K562 (cell line): ENCODE data around the gene GPR15. TPM values are rescaled to one million over a fixed set of nuclear protein-coding genes. Genes with fewer than 3 reads are reported as not detected.

Source experiments
- ATAC-seq: fragments of 200-7000 bp; cut with Tn5 transposase; 3 replicates; pipeline ENCODE4 v1.9.1; 2020; ENCODE audit warnings: moderate library complexity
- Bru-seq: library from RNA; stranded (reverse); fragments of 400-500 nt; gene quantifications from one replicate; lab custom pipeline; 2021; lab: Mats Ljungman, UMichigan
- BruChase-seq, 2 experiments: library from RNA; stranded (reverse); fragments of 400-500 nt; gene quantifications; one replicate each; lab custom pipeline; 2021; lab: Mats Ljungman, UMichigan
- BruUV-seq: library from RNA; stranded (reverse); fragments of 400-500 nt; replicated peaks from 2 replicates; lab custom pipeline; 2021; lab: Mats Ljungman, UMichigan
- CTCF ChIA-PET: fragments of 300-600 bp; formaldehyde crosslinking; extraction: SDS; loops from one replicate; lab custom pipeline; 2021; ENCODE audit warnings: low intra/inter-chr PET ratio; lab: Yijun Ruan, JAX
- POLR2A ChIA-PET: fragments of 300-600, 350-650 bp; sonication (Branson Sonifier 250); formaldehyde crosslinking; extraction: SDS; loops from one replicate; lab custom pipeline; 2021; ENCODE audit warnings: antibody characterized with exemption, inconsistent platforms; lab: Yijun Ruan, JAX
- DNase-seq, 4 experiments: peaks; one replicate each; pipeline versions ENCODE4 v3.0.0 to v3.0.0-alpha.2; 2011 to 2018; ENCODE audit warnings: low spot score in 3 of 4, mixed read lengths in 3 of 4; ENCODE audit errors: extremely low read depth in 1 of 4
- FAIRE-seq: peaks from 2 replicates; lab custom pipeline; 2011; peaks lifted over from hg19 to GRCh38; lab: Jason Lieb, UNC
- H2AFZ ChIP-seq: 2 replicates; pipeline ENCODE4 v1.6.0; 2011; ENCODE audit warnings: low read depth, low read length, control low read depth, inconsistent platforms
- H3K27ac ChIP-seq: fragments of 200-600 bp; 3 replicates; pipeline ENCODE4 v1.8.0; 2011; ENCODE audit warnings: low read depth, mild to moderate bottlenecking, control low read depth, inconsistent platforms, low read length, moderate library complexity, mixed read lengths; ENCODE audit errors: extremely low read depth
- H3K27me3 ChIP-seq, 2 experiments: fragments of 300-600 bp in 1 of 2; 2 replicates in 1 of 2; 3 replicates in 1 of 2; pipeline versions ENCODE4 v1.6.0 to v1.8.0; 2011; ENCODE audit warnings: inconsistent platforms in 2 of 2, low read length in 2 of 2, mild to moderate bottlenecking in 1 of 2, mixed read lengths in 1 of 2, moderate library complexity in 1 of 2; ENCODE audit not compliant: control insufficient read depth in 2 of 2, insufficient read depth in 2 of 2
- H3K36me3 ChIP-seq: fragments of 300-600 bp; 3 replicates; pipeline ENCODE4 v1.8.0; 2011; ENCODE audit warnings: mild to moderate bottlenecking, low read length, inconsistent platforms; ENCODE audit not compliant: control insufficient read depth, insufficient read depth
- H3K4me1 ChIP-seq, 2 experiments: fragments of 200-600 bp in 1 of 2; replicated peaks in 1 of 2; 2 replicates in 1 of 2; 3 replicates in 1 of 2; pipeline versions ENCODE4 v1.5.1 to v1.8.0; 2011; ENCODE audit warnings: inconsistent platforms in 2 of 2, low read length in 2 of 2, mild to moderate bottlenecking in 1 of 2, mixed read lengths in 1 of 2, moderate library complexity in 1 of 2; ENCODE audit not compliant: control insufficient read depth in 2 of 2, insufficient read depth in 2 of 2
- H3K4me2 ChIP-seq: 2 replicates; pipeline ENCODE4 v1.6.1; 2011; ENCODE audit warnings: low read length, control low read depth, inconsistent platforms, mixed read lengths; ENCODE audit not compliant: insufficient read depth
- H3K4me3 ChIP-seq: fragments of 200-600 bp; sonication (generic), shearing (Covaris generic); 2 replicates; pipeline ENCODE4 v1.5.1; 2016; ENCODE audit warnings: control low read depth, inconsistent platforms
- H3K79me2 ChIP-seq: fragments of 200-600 bp; 3 replicates; pipeline ENCODE4 v1.8.0; 2011; ENCODE audit warnings: low read length, inconsistent platforms; ENCODE audit not compliant: control insufficient read depth, insufficient read depth
- H3K9ac ChIP-seq, 2 experiments: 2 replicates each; pipeline versions ENCODE4 v1.6.0 to v1.6.1; 2011; ENCODE audit warnings: low read depth in 2 of 2, low read length in 2 of 2, control low read depth in 1 of 2, inconsistent platforms in 1 of 2, mild to moderate bottlenecking in 1 of 2, mixed read lengths in 1 of 2; ENCODE audit not compliant: insufficient read depth in 1 of 2
- H3K9me1 ChIP-seq: one replicate; pipeline ENCODE4 v1.6.0; 2011; ENCODE audit warnings: inconsistent platforms, mild to moderate bottlenecking, low read length, moderate library complexity; ENCODE audit not compliant: control insufficient read depth, insufficient read depth
- H3K9me3 ChIP-seq: replicated peaks from 2 replicates; pipeline ENCODE4 v1.5.1; 2011; ENCODE audit warnings: low read depth, low read length, inconsistent platforms; ENCODE audit not compliant: control insufficient read depth, insufficient read depth
- H4K20me1 ChIP-seq: replicated peaks from 2 replicates; pipeline ENCODE4 v1.6.1; 2011; ENCODE audit warnings: low read length, inconsistent platforms, mixed read lengths; ENCODE audit not compliant: control insufficient read depth, insufficient read depth
- ARID3B ChIP-seq: fragments of 250-450 bp; sonication (Bioruptor Pico); IDR thresholded peaks from 2 replicates; pipeline ENCODE4 v1.4.0; 2020; ENCODE audit warnings: borderline replicate concordance
- NKRF ChIP-seq: fragments of 450-650 bp; IDR thresholded peaks from 2 replicates; pipeline ENCODE4 v1.6.1; 2016; ENCODE audit warnings: borderline replicate concordance
- WGBS: fragments of 100-300 bp; shearing (Covaris generic); methylation state at CpG from one replicate; pipeline ENCODE4 v1.1.6; 2016; ENCODE audit warnings: low coverage, mixed read lengths; ENCODE audit not compliant: insufficient coverage; ENCODE audit errors: missing lambda C conversion rate; 5-methylcytosine and 5-hydroxymethylcytosine counted together
- in situ Hi-C: fragments of 300-500 bp; cut with MboI; formaldehyde crosslinking; loops from 4 replicates; pipeline ENCODE4 v1.15.0; 2018; ENCODE audit warnings: inconsistent platforms, mixed read lengths
- intact Hi-C: fragments of 100-400 bp; cut with micrococcal nuclease; formaldehyde crosslinking; loops from 2 replicates; pipeline ENCODE4 v1.14.2; 2022
- long read RNA-seq, 3 experiments: library from polyadenylated mRNA in 2 of 3; library from RNA in 1 of 3; unstranded in 2 of 3; stranded (forward) in 1 of 3; transcript quantifications; one replicate each; pipeline ENCODE4 v2.0.0, GENCODE V29; 2019 to 2022
- polyA minus RNA-seq, 3 experiments: library from RNA; depleted of rRNA, polyadenylated mRNA; stranded (reverse); fragments of >200 nt; gene quantifications; 2 replicates each; pipeline ENCODE4 v1.2.3, GENCODE V29; 2011
- polyA plus RNA-seq, 8 experiments: library from polyadenylated mRNA; depleted of rRNA in 4 of 8; stranded (reverse) in 5 of 8; unstranded in 3 of 8; fragments of >200 nt; fragmentation: Nextera tagmentation in 2 of 8; fragmentation: Illumina TruSeq in 1 of 8; extraction: Ambion mirVana in 2 of 8; extraction: Trizol in 1 of 8; gene quantifications; 2 replicates each; pipeline versions ENCODE4 v1.2.1 to v1.2.3, GENCODE V29; 2011 to 2014; ENCODE audit warnings: inconsistent platforms in 1 of 8, missing spikeins in 1 of 8
- total RNA-seq, 7 experiments: library from RNA; depleted of rRNA in 6 of 7; stranded (reverse); fragments of >200 nt in 6 of 7; fragmentation: Illumina TruSeq in 2 of 7; extraction: Trizol in 2 of 7; gene quantifications; 2 replicates each; pipeline versions ENCODE4 v1.2.1 to v1.2.3, GENCODE V29; 2011 to 2021; ENCODE audit warnings: low replicate concordance in 1 of 7

GPR15 gene
- not detected in 2 replicates for total RNA-seq (2011; cell fraction: chromatin; rRNA removed; ENCODE audit: low replicate concordance)
- not detected in 2 replicates for total RNA-seq (2011; cell fraction: nucleolus; rRNA removed)
- total RNA-seq (2011; cell fraction: nucleoplasm; rRNA removed) = not detected in 2 replicates
- total RNA-seq (2014; rRNA removed) (not detected in 2 replicates), total RNA-seq (2014; rRNA removed; fragmentation: Illumina TruSeq; extraction: Trizol) (not detected in 2 replicates), total RNA-seq (2015; rRNA removed; fragmentation: Illumina TruSeq; extraction: Trizol) (not detected in 2 replicates), total RNA-seq (2021) (0.13 TPM in 1 of 2 replicates, not detected in the other), polyA plus RNA-seq (2011; rRNA removed) (not detected in 2 replicates), polyA plus RNA-seq (2014; fragmentation: Illumina TruSeq; extraction: Trizol) (not detected in 2 replicates), polyA plus RNA-seq (2014; fragmentation: Nextera tagmentation; extraction: Ambion mirVana) (not detected), polyA plus RNA-seq (2014; rRNA removed) (not detected in 2 replicates), polyA minus RNA-seq (2011; rRNA and poly(A)+ RNA removed) (not detected in 2 replicates), Bru-seq, nascent RNA (not detected), BruChase-seq, experiment 1, labeled RNA remaining after a 2-hour chase (not detected), BruChase-seq, experiment 2, labeled RNA remaining after a 6-hour chase (not detected)
- polyA plus RNA-seq (2011; cell fraction: cytosol; rRNA removed) = not detected in 2 replicates
- polyA plus RNA-seq (2011; cell fraction: nucleus; rRNA removed) = not detected in 2 replicates
- not detected in 2 replicates for polyA plus RNA-seq (2012)
- not detected in 2 replicates for polyA minus RNA-seq (2011; cell fraction: cytosol; rRNA and poly(A)+ RNA removed)
- polyA minus RNA-seq (2011; cell fraction: nucleus; rRNA and poly(A)+ RNA removed) = not detected in 2 replicates
- long read RNA-seq, experiment 1 = 0 reads
- long read RNA-seq, experiment 2 = 0 reads
- long read RNA-seq, experiment 3 = 0 reads

- peak within 1 kb of the TSS; percentile 70 for H2AFZ ChIP-seq
- ChIA-PET CTCF (no interaction called here), POLR2A (interaction anchor here (0.7 kb wide), 1 partner anchor 19 kb away, joined by 3 read pairs; no protein-coding TSS in a partner anchor)
- peak; percentile 19; the same call in 1 of the 3 replicates for ATAC-seq
- no peaks in the 10 kb centered on the region for H3K9me3 ChIP-seq
- H3K36me3 ChIP-seq = no peaks in the 10 kb centered on the region
- BruUV-seq = no TSS peak
- peaks cover 6 to 9% of the 10 kb centered on the region in 2 experiments; a peak in 3 of 5 replicates for H3K4me1 ChIP-seq
- no peaks in the 10 kb centered on the region for H3K9me1 ChIP-seq
- intact Hi-C loops (no loop called here), in situ Hi-C loops (no loop called here)
- H3K79me2 ChIP-seq = no peaks in the 10 kb centered on the region
- H4K20me1 ChIP-seq = no peaks in the 10 kb centered on the region
- H3K9ac ChIP-seq = peak within 1 kb of the TSS in 1 of 2 experiments; percentile 12; a peak in 1 of 4 replicates
- peak within 1 kb of the TSS; percentile 52 for H3K4me2 ChIP-seq
- H3K27me3 ChIP-seq = no peaks in the 10 kb centered on the region
- TF ChIP-seq NKRF = no peak
- TF ChIP-seq ARID3B (CRISPR knock-in tag) = no peak
- no peak within 1 kb of the TSS for H3K4me3 ChIP-seq
- no peak for FAIRE-seq
- 20% methylated on average over 7 of the region's 7 CpGs for WGBS
- DNase-seq = no peak
- no peak within 1 kb of the TSS for H3K27ac ChIP-seq
Observed at GRCh38 chr3:98531622-98532274, at the start of gene GPR15. Gene GPR15 (plus strand): TSS chr3:98531978. CDS start chr3:98532034, 56 bp downstream.
